Loucy (cell line): ENCODE measurements around the gene DOCK3.

Source experiments
- CTCF ChIP-seq: fragments of 200-600 bp; sonication (generic); conservative IDR thresholded peaks from 2 replicates; pipeline ENCODE4 v1.5.1; 2014; ENCODE audit warnings: mild to moderate bottlenecking, antibody characterized with exemption, low read length
- EZH2phosphoT487 ChIP-seq: fragments of 200-600 bp; IDR thresholded peaks from 2 replicates; pipeline ENCODE4 v1.6.1; 2018; ENCODE audit warnings: antibody characterized with exemption, mild to moderate bottlenecking, moderate library complexity, borderline replicate concordance

DNA sequence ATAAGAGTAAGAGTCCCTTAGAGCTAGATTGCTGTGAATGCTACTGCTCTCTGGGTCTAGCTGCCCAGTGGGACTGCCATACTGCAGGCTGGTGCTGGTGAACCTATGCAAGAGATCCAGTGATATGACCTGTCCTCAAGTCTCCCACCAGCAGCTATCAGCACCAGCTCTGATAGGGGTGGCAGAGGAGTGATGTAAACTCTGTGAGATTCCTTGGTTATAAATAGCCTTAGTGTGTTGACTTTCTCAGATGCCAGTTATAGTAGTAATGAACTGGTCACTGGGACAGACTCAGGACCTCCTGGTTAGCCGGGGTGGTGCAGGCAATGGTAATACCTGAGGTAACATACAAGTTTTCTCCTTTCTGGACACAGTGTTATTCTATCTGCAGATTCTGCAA lies 515.5 kb downstream of the DOCK3 start:
- no peak for TF ChIP-seq CTCF
- no peak for TF ChIP-seq EZH2phosphoT487
